GM18858 (cell line): ENCODE data around the gene KRTAP4-6.
"Not testable (repeated sequence)": the region's sequence is repeated elsewhere in the genome, so short reads cannot be mapped to it uniquely, and the experiment has no call there.

Experiments used
- ATAC-seq: cut with Tn5 transposase; IDR thresholded peaks from one replicate; pipeline ENCODE4 v1.9.1; 2021; ENCODE audit not compliant: unreplicated experiment

KRTAP4-6 gene

DNA sequence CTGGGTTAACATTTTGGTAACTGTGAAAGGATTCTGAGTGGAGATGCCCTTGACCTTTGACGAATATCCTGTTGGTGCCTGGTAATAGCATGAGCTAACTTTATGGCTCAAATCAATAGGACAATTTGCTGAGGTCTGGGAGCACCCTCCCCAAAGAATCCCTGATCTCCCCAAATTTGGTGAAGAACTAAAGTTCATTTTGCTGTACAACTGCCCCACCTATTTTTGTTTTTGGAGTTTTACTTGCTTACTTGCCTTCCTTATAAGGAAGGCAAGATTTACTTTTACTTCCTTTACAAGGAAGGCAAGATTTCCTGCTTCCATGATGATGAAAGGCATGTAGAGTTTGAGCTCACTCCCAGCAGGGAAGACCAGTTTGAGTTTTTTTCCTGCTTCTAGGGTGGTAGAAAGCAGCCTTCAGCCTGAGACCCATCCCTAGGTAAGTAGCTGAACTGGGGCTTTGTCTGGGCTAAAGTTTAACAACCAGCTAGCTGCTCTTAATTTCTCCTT, 32.3 kb downstream of the KRTAP4-6 start:
- ATAC-seq, result no peak

- ATAC-seq, result not testable (repeated sequence)
Observed at GRCh38 chr17:41105347-41105746, 35.0 kb downstream of the KRTAP4-6 start, which contains the start of gene KRTAP4-9. Gene KRTAP4-9, plus strand, starts transcription at chr17:41105389. Its CDS starts 0 bp downstream, at chr17:41105389.

GRCh38 chr17:41104386-41105038, 35.8 kb downstream of the KRTAP4-6 start:
- ATAC-seq, result not testable (repeated sequence)

DNA sequence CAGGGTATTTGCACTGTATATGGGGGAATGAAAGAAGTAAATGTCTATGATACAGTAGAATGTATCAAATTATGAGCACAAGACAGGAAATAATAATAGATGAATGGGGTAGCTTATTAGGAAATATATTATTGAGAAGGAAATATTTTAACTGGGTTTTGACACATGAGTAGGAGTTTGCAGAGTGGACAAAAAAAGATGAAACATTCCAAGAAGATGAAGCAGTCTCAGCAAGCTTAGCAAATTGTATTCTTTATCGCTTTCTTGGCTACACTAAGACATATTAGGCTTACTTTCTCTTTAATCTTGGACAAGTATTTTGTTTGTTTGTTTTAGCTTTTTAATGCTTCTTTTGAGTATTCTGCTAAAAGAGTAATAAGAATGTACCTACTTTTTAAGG, 36.4 kb downstream of the KRTAP4-6 start:
- ATAC-seq, result no peak

- ATAC-seq, result no peak
Observed at GRCh38 chr17:41101586-41102259, 38.6 kb downstream of the KRTAP4-6 start, which contains the start of gene KRTAP4-16. Gene KRTAP4-16, minus strand, starts transcription at chr17:41102209. Its CDS starts 0 bp downstream, at chr17:41102209.

GRCh38 chr17:41099682-41100480, 40.5 kb downstream of the KRTAP4-6 start:
- ATAC-seq, result not testable (repeated sequence)

DNA sequence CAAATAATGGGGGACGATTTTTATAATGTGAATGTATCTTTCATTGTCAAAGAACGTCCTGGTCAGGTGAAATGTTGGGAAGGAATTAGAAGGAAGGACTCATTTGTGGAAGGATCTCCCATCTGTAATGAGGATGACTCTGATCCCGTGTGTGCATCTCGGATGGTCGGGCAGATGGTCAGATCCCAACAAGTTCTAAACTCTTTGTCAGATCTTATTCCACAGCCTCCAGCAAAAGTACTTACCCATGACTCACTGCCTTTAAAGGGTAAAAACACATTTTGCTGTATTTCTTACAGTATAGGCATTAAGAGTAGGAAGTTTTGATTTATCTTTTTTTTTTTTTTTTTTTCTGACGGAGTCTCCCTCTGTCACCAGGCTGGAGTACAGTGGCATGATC, 41.9 kb downstream of the KRTAP4-6 start:
- no peak for ATAC-seq

DNA sequence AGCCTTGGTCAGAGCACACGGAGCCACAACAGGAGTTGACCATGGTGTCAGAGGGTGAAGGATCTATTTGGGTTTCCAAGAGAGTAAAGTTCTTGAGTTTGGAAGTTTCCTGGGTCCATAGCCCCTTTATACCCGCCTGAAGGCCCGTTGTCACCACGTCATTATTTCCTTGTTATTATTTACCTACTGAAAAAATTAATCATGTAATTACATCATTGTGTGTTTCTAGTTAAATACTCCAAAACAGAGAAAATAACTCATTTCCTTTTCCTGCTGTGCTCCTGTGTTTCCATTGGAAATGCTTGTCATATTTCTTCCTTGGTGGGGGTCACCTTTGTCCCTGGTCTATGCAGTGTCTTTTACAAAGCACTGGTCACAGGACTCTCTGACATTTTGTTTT, 42.3 kb downstream of the KRTAP4-6 start, which contains the start of gene KRTAP4-8:
Gene KRTAP4-8, minus strand, starts transcription at position 101 of the 400 bp plus-strand sequence. Its CDS starts 58 bp downstream, at position 43.
- ATAC-seq, result no peak

DNA sequence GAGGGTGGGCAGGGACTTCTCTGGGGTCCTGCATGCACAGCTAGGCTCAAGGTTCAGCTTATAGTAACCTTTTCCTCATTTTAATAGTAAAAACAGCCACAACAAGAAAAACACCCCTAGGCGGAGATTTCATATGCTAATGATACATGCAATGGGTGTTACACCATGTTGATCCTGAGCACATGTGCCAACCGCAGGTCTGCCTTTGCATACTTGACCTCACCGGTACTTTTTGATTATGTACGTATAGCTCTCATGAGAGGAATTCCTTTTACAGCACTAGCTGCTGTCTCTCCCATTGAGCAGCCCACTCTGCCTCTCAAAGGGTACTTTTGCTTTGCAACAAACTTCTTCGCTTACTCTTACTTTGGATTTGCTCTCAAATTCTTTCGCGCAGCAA, 44.3 kb downstream of the KRTAP4-6 start:
- no peak for ATAC-seq
